Renal cortex interstitium (tissue), 11 donors: Measurements from ENCODE around the gene SULT4A1. TPM values are rescaled to one million over a fixed set of nuclear protein-coding genes. Genes with fewer than 3 reads are reported as not detected.
A peak's percentile ranks its signal among the peaks of the same experiment; 100 is the strongest.

Experiments used
- DNase-seq, 11 donors: peaks; one replicate each; pipeline ENCODE4 v3.0.0-alpha.2; 2013; ENCODE audit warnings: low read depth in 9 of 11, low spot score in 4 of 11; ENCODE audit errors: extremely low read depth in 1 of 11
- polyA plus RNA-seq, 3 donors: library from polyadenylated mRNA; unstranded; fragments of 120-200 nt; gene quantifications; one replicate each; pipeline ENCODE4 v1.2.1, GENCODE V29; 2013; ENCODE audit not compliant: insufficient read length in 3 of 3

Gene SULT4A1
- polyA plus RNA-seq, 3 donors = 2.9 to 5.6 (median 3.2) TPM

GRCh38 chr22:43823911-43824665 is 38.2 kb downstream of the SULT4A1 start:
- no peak for DNase-seq

GRCh38 chr22:43823353-43823908 is 38.9 kb downstream of the SULT4A1 start:
- peak in 2 of 11 donors; percentile 50 to 61 for DNase-seq

DNA sequence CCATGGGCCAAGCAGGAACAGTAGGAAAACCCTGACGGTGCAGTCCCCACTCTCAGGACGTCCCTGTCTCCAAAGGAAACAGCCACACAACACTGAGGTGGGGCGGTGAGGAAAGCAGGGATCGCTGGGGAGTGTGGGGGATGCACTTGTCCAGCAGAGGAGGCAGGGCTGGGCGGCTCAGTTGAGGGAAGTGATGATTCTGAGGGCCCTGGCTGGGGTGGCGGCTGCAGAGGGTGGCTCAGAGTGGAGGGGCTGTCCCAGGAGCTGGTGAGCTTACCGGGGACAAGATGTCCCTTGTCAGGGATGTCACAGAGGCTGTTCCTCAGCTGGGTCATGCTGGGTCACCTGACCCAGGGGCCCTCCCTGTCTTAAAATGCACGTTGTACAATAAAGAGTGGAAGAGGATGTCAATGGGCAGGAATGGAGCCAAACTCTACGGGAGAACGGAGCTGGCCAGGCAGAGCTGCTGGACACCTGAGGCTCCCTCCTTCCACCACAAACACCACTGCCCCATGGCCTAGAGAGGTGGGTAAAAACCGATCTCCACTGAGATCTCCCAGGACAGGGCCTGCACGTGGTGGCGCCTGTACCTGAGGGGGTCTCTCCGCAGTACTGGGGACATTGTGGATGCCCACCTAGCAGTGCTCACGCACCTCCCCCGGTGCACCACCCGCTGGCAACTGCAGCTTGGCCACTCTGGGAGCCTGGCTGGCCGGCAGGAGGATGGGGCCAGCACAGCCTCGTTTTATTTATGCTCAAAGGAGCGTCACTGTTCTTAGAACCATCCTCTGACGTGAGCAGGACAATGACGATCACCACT is 40.5 kb downstream of the SULT4A1 start:
- DNase-seq = no peak

GRCh38 chr22:43820651-43821305 is 41.5 kb downstream of the SULT4A1 start:
- no peak for DNase-seq

GRCh38 chr22:43819931-43820640 is 42.2 kb downstream of the SULT4A1 start:
- DNase-seq = no peak

DNA sequence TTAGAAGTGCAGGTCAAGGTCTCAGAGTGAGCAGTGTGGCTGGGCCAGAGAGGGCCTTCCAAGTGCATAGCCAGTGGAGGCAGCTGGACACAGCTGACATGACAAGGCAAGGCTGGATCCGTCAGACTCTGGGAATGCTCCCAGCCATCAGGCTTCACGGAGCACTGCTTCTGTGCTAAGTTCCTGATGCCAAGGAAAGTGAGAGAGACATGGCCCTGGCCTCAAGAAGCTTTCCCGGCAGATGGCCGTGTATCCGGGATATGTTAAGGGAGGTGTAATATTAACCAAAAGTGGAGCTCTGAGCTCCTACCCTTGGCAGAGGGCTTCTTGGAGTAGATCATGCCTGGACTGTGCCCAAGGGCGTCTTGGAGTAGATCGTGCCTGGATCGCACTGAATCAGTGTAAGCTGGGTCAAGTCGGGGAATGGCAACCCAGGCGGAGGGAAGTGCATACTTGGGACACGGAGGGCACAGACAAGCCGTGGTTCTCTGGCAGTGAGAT is 42.8 kb downstream of the SULT4A1 start:
- no peak for DNase-seq

GRCh38 chr22:43818981-43819380 is 43.3 kb downstream of the SULT4A1 start:
- no peak for DNase-seq

DNA sequence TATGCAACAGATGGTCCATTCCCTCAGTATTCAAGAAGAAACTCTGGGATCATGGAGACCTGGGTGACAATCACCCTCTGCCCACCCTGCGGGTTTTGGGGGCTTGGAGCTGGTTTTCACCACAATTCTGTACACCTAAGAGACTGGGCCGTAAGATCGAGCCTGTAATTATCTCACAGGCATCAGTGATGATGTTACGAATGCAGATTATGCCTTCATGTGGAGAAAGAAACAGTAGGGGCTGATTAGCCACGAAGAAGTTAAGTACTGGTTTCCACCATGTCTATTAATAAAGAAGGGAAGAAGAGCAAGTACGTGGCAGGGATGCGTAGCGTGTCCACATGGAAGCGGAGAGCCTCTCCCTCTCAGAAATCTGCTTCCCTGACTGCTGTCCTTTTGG is 44.9 kb downstream of the SULT4A1 start:
- DNase-seq = no peak

DNA sequence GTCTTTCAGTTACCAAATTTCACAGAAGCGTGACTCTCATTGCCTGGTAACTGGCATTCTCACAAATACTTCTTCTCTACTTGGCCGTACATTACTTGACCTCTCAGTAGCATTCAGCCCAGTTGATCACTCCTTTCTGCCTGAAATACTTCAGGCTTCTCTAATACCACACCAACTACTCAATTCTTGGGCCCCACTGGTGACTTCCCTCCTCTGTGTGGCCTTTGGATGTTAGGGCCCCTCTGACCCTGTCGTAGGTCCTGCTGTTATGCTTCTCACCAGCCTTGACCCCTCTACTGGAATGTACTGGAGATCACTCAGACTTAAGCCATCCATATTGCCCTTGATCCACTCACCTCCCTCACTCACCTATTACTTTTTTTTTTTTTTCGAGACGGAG is 48.0 kb downstream of the SULT4A1 start:
- DNase-seq = no peak

- DNase-seq = no peak
Measured at GRCh38 chr22:43812890-43813289, 49.4 kb downstream of the SULT4A1 start.

- DNase-seq = peak; percentile 88 to 97 (median 95)
Measured at GRCh38 chr22:43812149-43812842, 50.0 kb downstream of the SULT4A1 start, which contains the start of gene EFCAB6. TSS of gene EFCAB6 (minus strand) at chr22:43812305. CDS start at chr22:43782318, 29,987 bp downstream.

- DNase-seq = peak in 1 of 11 donors; percentile 30
Measured at GRCh38 chr22:43811777-43812148, 50.5 kb downstream of the SULT4A1 start.

GRCh38 chr22:43802897-43803495 is 59.3 kb downstream of the SULT4A1 start:
- no peak for DNase-seq

DNA sequence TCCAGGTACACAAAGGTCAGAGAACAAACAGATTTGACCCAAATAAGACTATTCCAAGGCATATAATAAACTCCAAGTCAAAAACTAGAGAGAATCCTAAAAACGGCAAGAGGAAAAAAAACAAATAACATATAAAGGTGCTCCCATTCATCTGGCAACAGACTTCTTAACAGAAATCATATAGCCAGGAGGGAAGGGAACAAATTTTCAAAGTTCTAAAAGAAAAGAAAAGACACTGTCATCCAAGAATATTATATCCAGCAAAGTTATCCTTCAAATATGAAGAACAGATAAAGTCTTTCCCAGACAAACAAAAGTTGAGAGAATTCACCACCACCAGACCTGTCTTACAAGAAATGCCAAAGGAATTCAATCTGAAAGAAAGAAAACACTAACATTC is 61.3 kb downstream of the SULT4A1 start:
- DNase-seq = no peak

DNA sequence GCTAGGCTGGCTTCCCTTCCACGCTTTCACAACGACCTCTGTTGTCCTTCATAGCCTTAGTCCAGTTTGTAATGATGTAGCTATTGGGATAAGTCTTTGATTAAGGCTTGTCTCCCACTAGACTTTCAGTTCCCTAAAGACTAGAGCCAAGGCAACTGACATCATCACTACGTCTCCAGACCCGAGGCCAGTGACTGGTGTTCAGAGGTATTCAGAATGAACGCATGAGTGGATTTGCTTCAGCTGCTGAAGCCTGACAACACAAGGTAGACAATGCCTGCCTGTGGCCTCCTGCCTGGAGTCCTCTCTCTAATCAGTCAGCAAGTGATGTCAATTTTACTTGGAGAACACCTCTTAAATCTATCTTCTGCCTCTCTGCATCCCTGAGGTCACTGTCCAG is 63.8 kb downstream of the SULT4A1 start:
- no peak for DNase-seq

- peak in 1 of 11 donors; percentile 36 for DNase-seq
Measured at GRCh38 chr22:43796567-43796966, 65.7 kb downstream of the SULT4A1 start.

GRCh38 chr22:43795320-43795719 is 67.0 kb downstream of the SULT4A1 start:
- DNase-seq = no peak

GRCh38 chr22:43792905-43793304 is 69.4 kb downstream of the SULT4A1 start:
- no peak for DNase-seq
